H1 (cell line): ENCODE data around the gene SLX9.

ENCODE experiments used
- ATF2 ChIP-seq: IDR thresholded peaks from 2 replicates; pipeline ENCODE4 v1.6.1; 2012; ENCODE audit warnings: low read length, inconsistent platforms
- CHD2 ChIP-seq: IDR thresholded peaks from 2 replicates; pipeline ENCODE4 v1.6.1; 2012; ENCODE audit warnings: low read length, improper control_type of control experiment
- CTCF ChIP-seq, 3 experiments: IDR thresholded peaks; 1 replicate in 2 of 3; 2 replicates in 1 of 3; pipeline versions ENCODE4 v1.5.1 to v1.6.1; 2011; ENCODE audit warnings: low read length in 3 of 3, mild to moderate bottlenecking in 3 of 3, inconsistent platforms in 2 of 3, low read depth in 1 of 3, moderate library complexity in 1 of 3; ENCODE audit not compliant: insufficient read depth in 1 of 3; ENCODE audit errors: control extremely low read depth in 1 of 3
- E2F6 ChIP-seq: IDR thresholded peaks from 2 replicates; pipeline ENCODE4 v1.6.1; 2012; ENCODE audit warnings: inconsistent platforms
- EP300 ChIP-seq, 2 experiments: IDR thresholded peaks; 1 replicate in 1 of 2; 2 replicates in 1 of 2; pipeline ENCODE4 v1.6.1; 2011 to 2012; ENCODE audit warnings: low read depth in 2 of 2, low read length in 2 of 2, mild to moderate bottlenecking in 2 of 2, borderline replicate concordance in 1 of 2, inconsistent platforms in 1 of 2, moderate library complexity in 1 of 2
- EZH2 ChIP-seq: fragments of 200-600 bp; sonication (generic); IDR thresholded peaks from 2 replicates; pipeline ENCODE4 v1.7.1; 2012; ENCODE audit warnings: low read depth, mild to moderate bottlenecking, moderate library complexity, low read length, inconsistent platforms; ENCODE audit not compliant: severe bottlenecking
- POLR2A ChIP-seq, 2 experiments: IDR thresholded peaks; 1 replicate in 1 of 2; 2 replicates in 1 of 2; pipeline ENCODE4 v1.6.1; 2011; ENCODE audit warnings: low read depth in 2 of 2, low read length in 2 of 2, mild to moderate bottlenecking in 2 of 2; ENCODE audit errors: control extremely low read depth in 1 of 2
- TAF1 ChIP-seq: IDR thresholded peaks from 2 replicates; pipeline ENCODE4 v1.6.1; 2011; ENCODE audit warnings: mild to moderate bottlenecking, low read depth, low read length

- no peak for TF ChIP-seq CTCF (IDR thresholded peaks at IDR 0.05; ENCODE audit: control extremely low read depth in 1 of 3, insufficient read depth in 1 of 3, low read depth in 1 of 3, low read length in 3 of 3)
- TF ChIP-seq POLR2A (IDR thresholded peaks at IDR 0.05; ENCODE audit: control extremely low read depth in 1 of 2, low read depth in 2 of 2, low read length in 2 of 2) = no peak
- TF ChIP-seq E2F6 = no peak
- TF ChIP-seq CHD2 = no peak
- TF ChIP-seq EP300 (IDR thresholded peaks at IDR 0.05; ENCODE audit: borderline replicate concordance in 1 of 2, low read depth in 2 of 2, low read length in 2 of 2) = no peak
- TF ChIP-seq TAF1 = no peak
- no peak for TF ChIP-seq ATF2
- TF ChIP-seq EZH2 = no peak
Measured at GRCh38 chr21:45004059-45004422, 64.2 kb downstream of the SLX9 start.
